Subcutaneous abdominal adipose tissue (tissue), 5 donors: ENCODE measurements around the gene DECR2.
"Not testable (repeated sequence)": the region's sequence is repeated elsewhere in the genome, so short reads cannot be mapped to it uniquely, and the experiment has no call there.

Experiments
- H3K27ac ChIP-seq: one replicate; pipeline ENCODE4 v1.7.0; 2013; ENCODE audit warnings: low read depth, mild to moderate bottlenecking, inconsistent platforms, low read length, moderate library complexity
- H3K27me3 ChIP-seq, 5 donors: one replicate each; pipeline ENCODE4 v1.7.0; 2013; ENCODE audit warnings: low read length in 5 of 5, inconsistent platforms in 1 of 5; ENCODE audit not compliant: control insufficient read depth in 5 of 5, insufficient read depth in 4 of 5
- H3K36me3 ChIP-seq, 5 donors: one replicate each; pipeline ENCODE4 v1.7.0; 2013; ENCODE audit warnings: low read length in 5 of 5; ENCODE audit not compliant: control insufficient read depth in 5 of 5, insufficient read depth in 5 of 5
- H3K4me1 ChIP-seq, 5 donors: one replicate each; pipeline ENCODE4 v1.7.0; 2013; ENCODE audit warnings: low read length in 5 of 5, mild to moderate bottlenecking in 3 of 5, moderate library complexity in 1 of 5; ENCODE audit not compliant: control insufficient read depth in 5 of 5, insufficient read depth in 5 of 5
- H3K4me3 ChIP-seq, 5 donors: one replicate each; pipeline ENCODE4 v1.7.0; 2013; ENCODE audit warnings: low read length in 5 of 5, low read depth in 1 of 5
- H3K9ac ChIP-seq, 5 donors: one replicate each; pipeline ENCODE4 v1.7.0; 2013; ENCODE audit warnings: low read length in 5 of 5, mild to moderate bottlenecking in 4 of 5, moderate library complexity in 3 of 5
- H3K9me3 ChIP-seq, 5 donors: one replicate each; pipeline ENCODE4 v1.7.0; 2013; ENCODE audit warnings: low read length in 5 of 5; ENCODE audit not compliant: control insufficient read depth in 5 of 5
- donor health status: healthy.
- donor health status: healthy.
- donor health status: healthy.
- donor health status: healthy.
- donor health status: healthy.

The DECR2 gene

GRCh38 chr16:399340-400019 is 2.2 kb upstream of the DECR2 start:
- no peak overlapping the region for H3K4me3 ChIP-seq
- peak overlapping the region in 1 of 5 donors; percentile 85 for H3K9ac ChIP-seq
- no peaks in the 10 kb centered on the region for H3K27me3 ChIP-seq
- no peak overlapping the region for H3K27ac ChIP-seq
- H3K4me1 ChIP-seq: peaks cover 0 to 40% (median 26%) of the 10 kb centered on the region in 5 donors
- peaks cover 0 to 11% (median 8%) of the 10 kb centered on the region in 5 donors for H3K36me3 ChIP-seq
- H3K9me3 ChIP-seq: no peaks in the 10 kb centered on the region

DNA sequence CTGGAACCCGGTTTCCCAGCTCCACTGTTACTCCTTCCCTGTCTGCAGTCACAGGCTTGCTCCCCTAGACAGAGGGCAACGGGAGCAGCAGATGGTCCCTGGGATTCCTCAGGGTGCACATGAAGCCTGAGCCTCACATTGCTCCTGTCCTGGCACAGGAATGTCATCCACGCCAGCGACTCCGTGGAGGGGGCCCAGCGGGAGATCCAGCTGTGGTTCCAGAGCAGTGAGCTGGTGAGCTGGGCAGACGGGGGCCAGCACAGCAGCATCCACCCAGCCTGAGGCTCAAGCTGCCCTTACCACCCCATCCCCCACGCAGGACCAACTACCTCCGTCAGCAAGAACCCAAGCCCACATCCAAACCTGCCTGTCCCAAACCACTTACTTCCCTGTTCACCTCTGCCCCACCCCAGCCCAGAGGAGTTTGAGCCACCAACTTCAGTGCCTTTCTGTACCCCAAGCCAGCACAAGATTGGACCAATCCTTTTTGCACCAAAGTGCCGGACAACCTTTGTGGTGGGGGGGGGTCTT is 1.6 kb upstream of the DECR2 start:
- Histone ChIP-seq H3K36me3 (peaks cover 0 to 11% (median 8%) of the 10 kb centered on the region in 5 donors), H3K4me1 (peaks cover 0 to 40% (median 26%) of the 10 kb centered on the region in 5 donors), H3K9me3 (no peaks in the 10 kb centered on the region), H3K4me3 (peak overlapping the region; percentile 17 to 83 (median 77)), H3K9ac (peak overlapping the region in 4 of 5 donors; percentile 59 to 94 (median 82)), H3K27me3 (no peaks in the 10 kb centered on the region), H3K27ac (no peak overlapping the region)

DNA sequence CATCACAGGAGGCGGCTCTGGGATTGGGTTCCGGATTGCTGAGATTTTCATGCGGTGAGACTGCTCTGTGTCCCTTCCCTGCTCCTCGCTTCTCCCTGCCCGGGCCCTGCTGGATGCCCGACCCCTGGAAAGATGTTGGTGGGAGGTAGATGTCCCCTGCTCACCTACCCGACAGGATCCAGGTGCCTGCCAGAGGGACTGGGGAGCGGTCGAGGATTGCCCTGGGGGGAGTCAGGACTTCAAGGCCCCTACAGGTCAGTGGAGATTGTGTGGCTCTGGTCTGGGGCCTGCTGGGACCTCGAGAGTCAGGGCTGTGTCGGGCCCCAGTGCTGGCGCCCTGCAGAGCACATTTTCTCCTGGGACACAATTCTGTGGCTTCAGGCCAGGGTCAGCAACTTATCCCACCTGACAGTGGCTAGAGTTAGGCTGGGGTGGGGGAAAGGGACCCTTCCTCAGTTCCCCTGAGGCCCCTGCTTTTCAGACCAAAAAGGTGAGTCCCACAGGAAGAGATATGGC is 3.3 kb downstream of the DECR2 start:
- Histone ChIP-seq H3K9ac (no peak overlapping the region), H3K4me3 (no peak overlapping the region), H3K4me1 (peaks cover 0 to 18% (median 14%) of the 10 kb centered on the region in 5 donors), H3K9me3 (no peaks in the 10 kb centered on the region), H3K27ac (no peak overlapping the region), H3K27me3 (no peaks in the 10 kb centered on the region), H3K36me3 (peaks cover 0 to 13% (median 10%) of the 10 kb centered on the region in 5 donors)

GRCh38 chr16:405548-406506 is 4.1 kb downstream of the DECR2 start:
- Histone ChIP-seq H3K36me3 (peaks cover 0 to 19% (median 12%) of the 10 kb centered on the region in 5 donors), H3K4me1 (peaks cover 0 to 10% (median 6%) of the 10 kb centered on the region in 5 donors), H3K9ac (no peak overlapping the region)

GRCh38 chr16:407253-407652 is 5.6 kb downstream of the DECR2 start:
- no peak overlapping the region for H3K9ac ChIP-seq
- peaks cover 0 to 34% (median 25%) of the 10 kb centered on the region in 5 donors for H3K36me3 ChIP-seq
- H3K4me1 ChIP-seq: peaks cover 0 to 4% (median 4%) of the 10 kb centered on the region in 5 donors
- no peak overlapping the region for H3K4me3 ChIP-seq
- no peaks in the 10 kb centered on the region for H3K27me3 ChIP-seq
- no peak overlapping the region for H3K27ac ChIP-seq
- no peaks in the 10 kb centered on the region for H3K9me3 ChIP-seq

More at GRCh38 chr16:405548-406506, 4.1 kb downstream of the DECR2 start:
- H3K27ac ChIP-seq: no peak overlapping the region
- no peak overlapping the region for H3K4me3 ChIP-seq
- H3K27me3 ChIP-seq: no peaks in the 10 kb centered on the region
- no peaks in the 10 kb centered on the region for H3K9me3 ChIP-seq

DNA sequence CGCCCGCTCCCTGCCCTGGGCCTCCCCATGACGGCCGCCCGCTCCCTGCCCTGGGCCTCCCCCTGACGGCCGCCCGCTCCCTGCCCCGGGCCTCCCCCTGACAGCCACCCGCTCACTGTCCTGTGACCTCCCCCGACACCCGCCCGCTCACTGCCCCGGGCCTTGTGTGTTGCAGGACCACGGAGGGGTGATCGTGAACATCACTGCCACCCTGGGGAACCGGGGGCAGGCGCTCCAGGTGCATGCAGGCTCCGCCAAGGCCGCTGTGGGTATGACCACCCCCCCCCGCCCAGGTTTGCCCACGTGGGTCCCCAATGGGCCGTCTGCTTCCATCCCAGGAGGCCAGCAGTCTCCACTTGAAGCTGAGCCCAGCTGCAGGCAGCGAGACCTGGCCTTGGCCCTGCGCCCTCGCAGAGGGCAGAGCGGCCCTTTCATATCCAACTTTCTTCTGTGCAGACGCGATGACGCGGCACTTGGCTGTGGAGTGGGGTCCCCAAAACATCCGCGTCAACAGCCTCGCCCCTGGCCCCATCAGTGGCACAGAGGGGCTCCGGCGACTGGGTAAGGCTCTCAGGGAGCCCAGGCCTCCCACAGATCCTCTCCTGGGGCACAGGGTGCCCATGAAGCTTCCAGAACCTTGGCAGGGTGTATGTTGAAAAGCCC is 9.0 kb downstream of the DECR2 start:
- Histone ChIP-seq H3K27me3 (no peaks in the 10 kb centered on the region), H3K9me3 (no peaks in the 10 kb centered on the region), H3K27ac (no peak overlapping the region), H3K9ac (no peak overlapping the region), H3K36me3 (peaks cover 0 to 34% (median 25%) of the 10 kb centered on the region in 5 donors), H3K4me3 (no peak overlapping the region), H3K4me1 (no peaks in the 10 kb centered on the region)

GRCh38 chr16:411576-412265 is 10.0 kb downstream of the DECR2 start:
- no peaks in the 10 kb centered on the region for H3K9me3 ChIP-seq
- no peak overlapping the region for H3K4me3 ChIP-seq
- no peaks in the 10 kb centered on the region for H3K4me1 ChIP-seq
- no peak overlapping the region for H3K9ac ChIP-seq
- H3K27ac ChIP-seq: no peak overlapping the region
- peaks cover 0 to 34% (median 25%) of the 10 kb centered on the region in 5 donors for H3K36me3 ChIP-seq
- no peaks in the 10 kb centered on the region for H3K27me3 ChIP-seq

DNA sequence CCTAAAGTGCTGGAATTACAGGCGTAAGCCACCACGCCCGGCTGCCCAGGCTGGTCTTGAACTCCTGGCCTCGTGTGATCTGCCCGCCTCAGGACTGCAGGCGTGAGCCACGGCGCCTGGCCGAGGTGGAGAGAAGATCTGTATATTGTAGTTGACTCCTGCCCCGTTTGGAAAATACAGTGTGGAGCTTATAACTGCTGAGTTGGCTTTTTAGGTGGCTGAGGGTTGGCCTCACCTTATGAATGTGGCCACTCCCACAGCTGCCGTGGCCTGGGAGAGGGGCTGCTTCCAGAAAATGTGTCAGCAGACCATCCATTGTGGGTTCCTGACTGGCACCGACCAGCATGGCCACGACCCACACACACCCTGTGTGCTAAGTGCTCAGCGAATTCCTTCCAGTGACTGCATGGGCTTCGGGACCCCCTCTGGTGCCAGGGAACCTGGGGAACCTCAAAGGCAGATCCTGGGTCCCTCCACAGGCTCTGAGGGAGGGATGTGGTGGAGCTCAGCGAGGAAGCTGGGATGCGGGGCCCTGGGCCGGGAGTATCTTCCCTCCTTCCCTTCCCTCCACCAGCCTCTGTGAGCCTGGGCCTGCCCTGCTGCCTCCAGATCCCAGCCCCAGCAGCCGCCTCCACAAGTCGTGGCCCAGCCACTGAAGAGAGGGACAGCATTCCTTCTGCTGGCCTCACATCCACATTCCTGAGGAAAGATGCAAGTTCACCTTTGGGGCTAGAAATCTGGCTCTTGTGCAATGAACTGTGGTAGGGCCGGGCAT is 12.9 kb downstream of the DECR2 start:
- Histone ChIP-seq H3K4me1 (no peaks in the 10 kb centered on the region), H3K4me3 (no peak overlapping the region), H3K27ac (no peak overlapping the region), H3K27me3 (no peaks in the 10 kb centered on the region), H3K9ac (no peak overlapping the region), H3K36me3 (peaks cover 0 to 26% (median 20%) of the 10 kb centered on the region in 5 donors), H3K9me3 (no peaks in the 10 kb centered on the region)

GRCh38 chr16:415170-415498 is 13.4 kb downstream of the DECR2 start:
- not testable (repeated sequence) for H3K4me1 ChIP-seq, H3K4me3 ChIP-seq, H3K27me3 ChIP-seq, H3K27ac ChIP-seq, H3K9me3 ChIP-seq, H3K9ac ChIP-seq
- H3K36me3 ChIP-seq: peaks cover 0 to 20% (median 14%) of the 10 kb centered on the region in 5 donors
